Activated CD8-positive, alpha-beta T cell treated with anti-CD3 and anti-CD28 coated beads, Interleukin-2, amount 10 ng/mL, durations not matched to agents 7 days and 5 days (primary cell): Measurements from ENCODE around the gene BLTP3A. TPM values are rescaled to one million over a fixed set of nuclear protein-coding genes. Genes with fewer than 3 reads are reported as not detected.
"Not testable (repeated sequence)": the region's sequence is repeated elsewhere in the genome, so short reads cannot be mapped to it uniquely, and the experiment has no call there.

Experiments
- ATAC-seq: fragments of 150-1000 bp; cut with Tn5 transposase; one replicate; pipeline ENCODE4 v1.10.0; 2021; ENCODE audit warnings: moderate library complexity
- CTCF ChIA-PET: fragments of 350-600 bp; sonication (Branson Sonifier 250); formaldehyde crosslinking; loops from one replicate; lab custom pipeline; 2021; ENCODE audit warnings: antibody characterized with exemption; lab: Charles Lee
- POLR2A ChIA-PET: fragments of 350-600 bp; sonication (Branson Sonifier 250); formaldehyde crosslinking; loops from one replicate; lab custom pipeline; 2021; ENCODE audit warnings: antibody characterized with exemption; lab: Charles Lee
- DNase-seq: peaks from one replicate; pipeline ENCODE4 v3.0.0-alpha.2; 2020
- H3K27ac Mint-ChIP-seq: one replicate; pipeline ENCODE4 v1.8.0; 2021; ENCODE audit warnings: mild to moderate bottlenecking, mixed read lengths
- H3K27me3 Mint-ChIP-seq: one replicate; pipeline ENCODE4 v1.8.0; 2021; ENCODE audit warnings: low read depth, mixed read lengths
- H3K36me3 Mint-ChIP-seq: one replicate; pipeline ENCODE4 v1.8.0; 2021; ENCODE audit warnings: low read depth, mixed read lengths
- H3K4me1 Mint-ChIP-seq: one replicate; pipeline ENCODE4 v1.8.0; 2021; ENCODE audit warnings: low read depth, mixed read lengths
- H3K4me3 Mint-ChIP-seq: one replicate; pipeline ENCODE4 v1.8.0; 2021; ENCODE audit warnings: mild to moderate bottlenecking, mixed read lengths
- H3K9me3 Mint-ChIP-seq: one replicate; pipeline ENCODE4 v1.8.0; 2022; ENCODE audit warnings: mixed read lengths; ENCODE audit not compliant: insufficient read depth
- total RNA-seq, 2 experiments: library from RNA; stranded (reverse); gene quantifications; one replicate each; pipeline ENCODE4 v1.2.3, GENCODE V29; 2021

BLTP3A gene
- total RNA-seq, 2 experiments from 2014 or later = 11.8 to 11.9 TPM

- not testable (repeated sequence) for DNase-seq, H3K4me3 Mint-ChIP-seq, H3K9me3 Mint-ChIP-seq, H3K27ac Mint-ChIP-seq, H3K27me3 Mint-ChIP-seq, ATAC-seq
- Mint-ChIP-seq H3K4me1 (peaks cover 15% of the 10 kb centered on the region), H3K36me3 (peaks cover 26% of the 10 kb centered on the region)
- ChIA-PET CTCF (interaction anchor here (1.4 kb wide), 1 partner anchor 30 kb away, joined by 4 read pairs; the partner anchor contains the start of gene BLTP3A), POLR2A (interaction anchor here (0.5 kb wide), 1 partner anchor 59 kb away, joined by 4 read pairs; no protein-coding TSS in a partner anchor)
These were observed 30.2 kb upstream of the BLTP3A start for GRCh38 chr6:34761681-34762080.

- peaks cover 58% of the 10 kb centered on the region for H3K36me3 Mint-ChIP-seq
These were observed 23.7 kb upstream of the BLTP3A start for GRCh38 chr6:34768148-34768547.

GRCh38 chr6:34771727-34772126, 20.2 kb upstream of the BLTP3A start:
- DNase-seq (no peak), ATAC-seq (no peak)
- Mint-ChIP-seq H3K4me3 (no peak overlapping the region), H3K27ac (no peak overlapping the region), H3K27me3 (no peaks in the 10 kb centered on the region), H3K9me3 (no peaks in the 10 kb centered on the region), H3K4me1 (peaks cover 23% of the 10 kb centered on the region), H3K36me3 (peaks cover 59% of the 10 kb centered on the region)
- POLR2A ChIA-PET = interaction anchor here (1.0 to 1.6 kb wide), 3 partner anchors 13 to 116 kb away, joined by 3 to 5 read pairs (median 3); partner anchors contain the start of genes BLTP3A and TAF11
- CTCF ChIA-PET = no interaction called here

More at GRCh38 chr6:34768148-34768547, 23.7 kb upstream of the BLTP3A start:
- peaks cover 23% of the 10 kb centered on the region for H3K4me1 Mint-ChIP-seq
- H3K27me3 Mint-ChIP-seq = no peaks in the 10 kb centered on the region
- no peak overlapping the region for H3K27ac Mint-ChIP-seq
- no peaks in the 10 kb centered on the region for H3K9me3 Mint-ChIP-seq
- CTCF ChIA-PET = interaction anchor here (0.6 to 0.8 kb wide), 2 partner anchors 10 to 24 kb away, joined by 3 read pairs; partner anchors contain the start of gene BLTP3A
- no peak overlapping the region for H3K4me3 Mint-ChIP-seq
- DNase-seq = no peak
- no peak for ATAC-seq
- POLR2A ChIA-PET = no interaction called here

- ChIA-PET CTCF (no interaction called here), POLR2A (interaction anchor here (1.2 kb wide), 1 partner anchor 18 kb away, joined by 3 read pairs; the partner anchor contains the start of gene BLTP3A)
- Mint-ChIP-seq H3K9me3 (no peaks in the 10 kb centered on the region), H3K27ac (no peak overlapping the region), H3K27me3 (no peaks in the 10 kb centered on the region), H3K36me3 (peaks cover 48% of the 10 kb centered on the region), H3K4me1 (peaks cover 23% of the 10 kb centered on the region), H3K4me3 (no peak overlapping the region)
- ATAC-seq (no peak), DNase-seq (no peak)
These were observed 18.9 kb upstream of the BLTP3A start for GRCh38 chr6:34772940-34773339.

- H3K4me1 Mint-ChIP-seq = peaks cover 23% of the 10 kb centered on the region
- ChIA-PET CTCF (no interaction called here), POLR2A (interaction anchor here (1.2 kb wide), 2 partner anchors 17 to 114 kb away, joined by 3 to 4 read pairs; partner anchors contain the start of gene BLTP3A)
- no peak overlapping the region for H3K27ac Mint-ChIP-seq
- H3K27me3 Mint-ChIP-seq = no peaks in the 10 kb centered on the region
- H3K9me3 Mint-ChIP-seq = no peaks in the 10 kb centered on the region
- H3K4me3 Mint-ChIP-seq = no peak overlapping the region
- H3K36me3 Mint-ChIP-seq = peaks cover 39% of the 10 kb centered on the region
- DNase-seq (no peak), ATAC-seq (no peak)
These were observed 18.0 kb upstream of the BLTP3A start for GRCh38 chr6:34773916-34774315.

- ChIA-PET CTCF (no interaction called here), POLR2A (no interaction called here)
- H3K4me3 Mint-ChIP-seq = no peak overlapping the region
- H3K27me3 Mint-ChIP-seq = no peaks in the 10 kb centered on the region
- no peaks in the 10 kb centered on the region for H3K9me3 Mint-ChIP-seq
- DNase-seq (no peak), ATAC-seq (no peak)
- peaks cover 18% of the 10 kb centered on the region for H3K4me1 Mint-ChIP-seq
- H3K36me3 Mint-ChIP-seq = peaks cover 35% of the 10 kb centered on the region
- H3K27ac Mint-ChIP-seq = no peak overlapping the region
These were observed 16.9 kb upstream of the BLTP3A start for GRCh38 chr6:34774967-34775366.

- H3K27me3 Mint-ChIP-seq, POLR2A ChIA-PET, H3K4me3 Mint-ChIP-seq, H3K36me3 Mint-ChIP-seq, H3K9me3 Mint-ChIP-seq, DNase-seq, CTCF ChIA-PET, ATAC-seq, H3K4me1 Mint-ChIP-seq, H3K27ac Mint-ChIP-seq: not testable (repeated sequence)
These were observed 6.5 kb upstream of the BLTP3A start for GRCh38 chr6:34785375-34785774.

GRCh38 chr6:34787152-34787551, 4.7 kb upstream of the BLTP3A start:
- H3K9me3 Mint-ChIP-seq, CTCF ChIA-PET, H3K4me1 Mint-ChIP-seq, H3K27me3 Mint-ChIP-seq, H3K4me3 Mint-ChIP-seq, POLR2A ChIA-PET, ATAC-seq, H3K36me3 Mint-ChIP-seq, H3K27ac Mint-ChIP-seq, DNase-seq: not testable (repeated sequence)

- POLR2A ChIA-PET = no interaction called here
- ATAC-seq (no peak), DNase-seq (no peak)
- CTCF ChIA-PET = no interaction called here
- no peak overlapping the region for H3K27ac Mint-ChIP-seq
- H3K36me3 Mint-ChIP-seq = peaks cover 4% of the 10 kb centered on the region
- no peak overlapping the region for H3K4me3 Mint-ChIP-seq
- H3K4me1 Mint-ChIP-seq = peaks cover 14% of the 10 kb centered on the region
- H3K27me3 Mint-ChIP-seq = no peaks in the 10 kb centered on the region
- H3K9me3 Mint-ChIP-seq = no peaks in the 10 kb centered on the region
These were observed 3.8 kb upstream of the BLTP3A start for GRCh38 chr6:34788111-34788510.

GRCh38 chr6:34791164-34791700, 651 bp upstream of the BLTP3A start:
- no peaks in the 10 kb centered on the region for H3K9me3 Mint-ChIP-seq
- peak overlapping the region; percentile 96 for H3K27ac Mint-ChIP-seq
- peak overlapping the region; percentile 96 for H3K4me3 Mint-ChIP-seq
- ATAC-seq (peak; percentile 36), DNase-seq (no peak)
- H3K4me1 Mint-ChIP-seq = peaks cover 20% of the 10 kb centered on the region
- H3K36me3 Mint-ChIP-seq = peaks cover 4% of the 10 kb centered on the region
- no peaks in the 10 kb centered on the region for H3K27me3 Mint-ChIP-seq
- CTCF ChIA-PET = interaction anchor here (0.8 to 1.6 kb wide), 15 partner anchors 8 to 542 kb away, joined by 3 to 13 read pairs (median 4); partner anchors contain the start of genes SNRPC and TAF11
- POLR2A ChIA-PET = interaction anchor here (0.6 to 2.7 kb wide), 14 partner anchors 13 to 401 kb away, joined by 3 to 24 read pairs (median 4); partner anchors contain the start of genes ANKS1A, ILRUN, SNRPC and TAF11

GRCh38 chr6:34792605-34793500, 970 bp downstream of the BLTP3A start:
- Mint-ChIP-seq H3K27ac (peak overlapping the region; percentile 96), H3K4me3 (peak overlapping the region; percentile 96), H3K36me3 (peaks cover 4% of the 10 kb centered on the region), H3K9me3 (no peaks in the 10 kb centered on the region), H3K27me3 (no peaks in the 10 kb centered on the region), H3K4me1 (peaks cover 20% of the 10 kb centered on the region)
- peak; percentile 36 for DNase-seq
- ATAC-seq = no peak
- ChIA-PET CTCF (interaction anchor here (1.0 to 1.4 kb wide), 2 partner anchors 10 to 16 kb away, joined by 3 to 6 read pairs; no protein-coding TSS in a partner anchor), POLR2A (interaction anchor here (1.3 to 2.7 kb wide), 6 partner anchors 16 to 97 kb away, joined by 4 to 24 read pairs (median 6); partner anchors contain the start of genes ANKS1A, ILRUN, SNRPC and TAF11)
